NOMO-1 treated with DMSO at 0.1 percent for 48 hours (cell line): Measurements from ENCODE around the gene GORASP2.

Experiments
- DNase-seq: peaks from one replicate; lab custom pipeline; 2025; ENCODE audit not compliant: unreplicated experiment; lab: John Stamatoyannopoulos, UW

GORASP2 gene

GRCh38 chr2:170922634-170923494 lies 6.2 kb upstream of the GORASP2 start:
- peak; percentile 23 for DNase-seq

DNA sequence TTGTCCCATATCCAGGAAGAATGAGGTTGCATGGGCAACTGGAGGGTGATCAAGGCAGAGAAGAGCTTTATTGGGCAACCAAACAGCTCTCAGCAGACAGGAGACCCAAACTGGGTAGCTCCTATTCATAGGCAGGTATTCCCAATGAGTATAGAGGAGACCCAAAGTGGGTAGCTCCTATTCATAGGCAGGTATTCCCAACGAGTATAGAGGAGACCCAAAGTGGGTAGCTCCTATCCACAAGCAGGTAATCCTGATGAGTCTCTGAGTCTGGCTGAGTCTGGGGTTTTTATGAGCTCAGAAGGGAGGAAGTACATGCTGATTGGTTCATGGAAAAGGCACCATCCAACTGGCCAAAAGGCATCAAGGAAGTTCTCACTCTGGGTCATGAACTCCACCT lies 5.3 kb upstream of the GORASP2 start:
- DNase-seq: no peak

DNA sequence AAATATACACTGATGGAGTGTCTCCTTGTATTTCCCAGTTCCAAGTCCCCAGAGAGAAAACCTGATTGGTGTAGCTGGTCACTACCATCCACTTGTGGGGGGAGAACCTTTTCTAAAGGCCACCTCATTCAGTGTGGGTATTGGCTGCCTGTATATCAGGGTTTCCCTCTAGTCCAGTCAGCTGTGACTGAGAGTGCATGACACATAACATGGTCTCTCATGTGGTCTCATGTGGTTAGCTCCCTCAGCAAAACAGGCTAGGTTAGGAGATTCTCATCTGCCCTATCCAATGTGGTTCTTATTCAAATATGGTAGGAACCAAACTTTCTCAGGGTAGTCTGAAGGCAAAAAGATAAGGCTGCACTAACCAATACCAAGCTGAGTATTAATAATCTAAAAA lies 4.1 kb upstream of the GORASP2 start:
- DNase-seq: no peak

- DNase-seq: peak; percentile 36
Measured at GRCh38 chr2:170925923-170926322, 3.1 kb upstream of the GORASP2 start.

DNA sequence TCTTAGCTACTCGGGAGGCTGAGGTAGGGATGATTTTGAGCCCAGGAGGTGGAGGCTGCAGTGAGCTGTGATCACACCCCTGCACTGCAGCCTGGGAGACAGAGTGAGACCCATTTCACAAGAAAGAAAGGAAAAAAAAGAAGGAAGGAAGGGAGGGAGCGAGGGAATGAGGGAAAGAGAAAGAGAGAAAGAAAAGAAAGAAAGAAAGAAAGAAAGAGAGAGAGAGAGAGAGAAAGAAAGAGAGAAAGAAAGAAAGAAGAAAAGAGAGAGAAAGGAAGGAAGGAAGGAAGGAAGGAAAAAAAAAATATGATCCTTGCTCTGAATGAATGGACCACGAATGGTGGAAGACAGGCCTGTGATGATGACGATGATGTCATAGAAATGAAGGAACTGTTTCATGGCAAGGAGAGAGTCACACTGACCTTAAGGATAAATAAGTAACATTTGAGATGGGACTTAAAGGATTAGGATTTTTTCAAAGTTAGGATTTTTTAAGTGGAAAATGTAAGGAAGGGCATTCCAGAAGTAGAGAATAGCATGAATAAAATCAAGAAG lies 2.2 kb upstream of the GORASP2 start:
- no peak for DNase-seq

DNA sequence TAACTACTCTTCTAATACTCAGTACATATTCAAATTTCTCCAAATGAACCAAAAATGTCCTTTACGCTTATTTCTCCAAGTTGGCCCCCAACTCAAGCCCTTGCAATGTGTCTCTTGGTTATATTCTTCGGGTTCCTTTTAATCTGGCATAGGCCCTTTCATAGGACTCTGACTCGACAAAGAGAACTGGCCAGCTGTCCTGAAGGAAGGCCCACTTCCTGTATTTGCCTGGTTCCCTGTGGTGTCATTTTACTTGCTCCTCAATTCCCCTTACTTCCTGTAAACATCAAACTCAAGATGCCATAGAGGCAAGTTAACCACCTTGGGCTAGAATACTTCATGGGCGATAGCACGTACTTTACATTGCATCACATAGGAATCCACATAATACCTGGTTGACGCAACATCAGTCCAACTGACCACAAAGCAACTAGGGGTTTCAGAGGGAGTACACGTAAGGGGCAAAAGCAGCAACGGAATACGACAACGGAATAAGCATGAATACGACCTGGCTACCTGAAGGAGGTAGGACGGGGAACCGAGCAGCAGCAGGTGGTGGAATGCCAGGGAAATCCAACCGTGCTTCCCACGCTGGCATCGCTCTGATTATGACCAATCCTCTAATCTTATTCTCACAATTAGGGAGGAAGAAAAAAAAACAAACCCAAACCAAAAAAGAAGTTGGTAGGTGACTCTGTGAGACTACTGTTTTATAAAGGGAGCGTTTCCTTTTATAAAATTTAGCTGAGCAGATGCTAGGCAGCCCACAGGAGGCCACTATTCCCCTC lies 823 bp upstream of the GORASP2 start:
- peak; percentile 46 for DNase-seq

- peak; percentile 4 for DNase-seq
Measured at GRCh38 chr2:170929686-170930050, 615 bp downstream of the GORASP2 start.

DNA sequence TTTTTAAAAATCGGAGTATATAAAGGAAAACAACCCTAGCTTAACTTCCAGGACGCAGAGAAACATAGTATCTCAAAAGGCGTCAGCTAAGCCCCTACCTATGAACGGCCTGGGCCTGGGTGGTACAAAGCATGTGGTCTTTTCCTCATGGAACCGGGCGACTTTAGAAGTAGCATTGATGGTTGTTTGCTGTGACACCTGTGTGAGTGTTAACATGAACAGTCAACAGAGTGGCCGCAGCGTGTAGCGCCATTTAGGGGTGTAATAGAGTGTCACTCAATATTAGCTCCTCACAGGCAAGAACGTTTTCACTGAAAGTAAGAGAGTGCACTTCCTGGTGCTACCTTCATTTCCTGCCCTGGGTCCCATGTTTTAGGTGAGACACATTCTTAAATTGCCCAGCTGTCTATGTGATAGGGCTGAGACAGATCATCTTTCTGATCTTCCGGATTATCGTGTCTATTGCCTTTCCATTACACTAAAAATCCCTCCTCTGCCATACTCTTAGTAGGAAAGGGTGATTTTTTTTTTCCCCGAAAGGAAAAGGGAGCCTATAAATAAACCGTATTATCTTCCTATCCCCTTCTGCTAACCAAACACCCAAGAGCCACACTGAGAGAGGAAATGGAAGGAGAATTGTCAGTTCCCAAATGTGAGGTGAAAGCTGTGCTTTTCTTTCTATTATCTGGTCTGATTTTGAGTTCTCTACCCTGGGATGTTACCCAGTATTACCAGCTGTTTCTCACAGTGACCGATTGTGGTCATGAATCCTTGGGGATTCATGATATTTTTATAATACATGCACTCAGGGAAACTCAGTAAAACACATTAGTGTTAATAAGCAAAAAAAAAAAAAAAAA lies 1.3 kb downstream of the GORASP2 start:
- peak; percentile 26 for DNase-seq

GRCh38 chr2:170930991-170931266 lies 1.9 kb downstream of the GORASP2 start:
- no peak for DNase-seq

GRCh38 chr2:170932166-170932565 lies 3.1 kb downstream of the GORASP2 start:
- no peak for DNase-seq

DNA sequence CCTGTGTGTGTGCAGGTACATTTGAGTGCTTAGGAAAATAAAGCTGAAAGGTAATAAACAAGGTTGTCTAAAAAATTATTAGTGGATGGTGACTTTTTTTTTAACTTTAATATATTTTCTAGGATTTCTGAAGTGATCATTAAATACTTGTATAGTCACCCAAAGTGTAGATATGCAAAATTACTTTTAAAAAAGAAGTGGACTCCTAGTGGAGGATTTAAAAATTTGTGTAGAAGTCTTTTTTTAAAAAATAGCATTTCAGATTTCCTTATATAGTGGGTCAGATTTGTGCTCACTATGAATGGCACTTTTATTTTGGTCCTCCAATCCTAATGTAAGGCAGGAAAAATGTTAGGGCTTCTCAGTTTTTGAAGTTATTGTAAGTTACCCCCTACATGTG lies 3.9 kb downstream of the GORASP2 start:
- no peak for DNase-seq

GRCh38 chr2:170937709-170938379 lies 8.8 kb downstream of the GORASP2 start:
- no peak for DNase-seq

- no peak for DNase-seq
Measured at GRCh38 chr2:170940066-170940465, 11.0 kb downstream of the GORASP2 start.

DNA sequence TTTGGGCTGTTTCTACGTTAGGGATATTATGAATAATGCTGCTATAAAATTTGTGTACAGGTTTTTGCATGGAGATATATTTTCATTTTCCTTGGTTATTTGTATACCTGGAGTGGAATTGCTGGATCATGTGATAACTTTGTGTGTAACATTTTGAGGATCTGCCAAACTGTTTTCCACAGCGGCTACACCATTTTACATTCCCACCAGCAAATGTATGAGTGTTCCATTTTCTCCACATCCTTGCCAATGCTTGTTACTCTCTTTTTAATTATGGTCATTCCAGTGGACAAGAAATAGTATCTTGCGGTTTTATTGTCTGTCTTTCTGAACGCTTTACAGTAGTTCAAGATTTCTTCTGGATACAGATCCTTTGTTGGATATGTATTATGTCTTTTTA lies 13.6 kb downstream of the GORASP2 start:
- no peak for DNase-seq

GRCh38 chr2:170943041-170943440 lies 14.0 kb downstream of the GORASP2 start:
- no peak for DNase-seq

- DNase-seq: no peak
Measured at GRCh38 chr2:170943596-170943995, 14.5 kb downstream of the GORASP2 start.

- DNase-seq: no peak
Measured at GRCh38 chr2:170944545-170944944, 15.5 kb downstream of the GORASP2 start.

GRCh38 chr2:170949415-170949814 lies 20.4 kb downstream of the GORASP2 start:
- no peak for DNase-seq

DNA sequence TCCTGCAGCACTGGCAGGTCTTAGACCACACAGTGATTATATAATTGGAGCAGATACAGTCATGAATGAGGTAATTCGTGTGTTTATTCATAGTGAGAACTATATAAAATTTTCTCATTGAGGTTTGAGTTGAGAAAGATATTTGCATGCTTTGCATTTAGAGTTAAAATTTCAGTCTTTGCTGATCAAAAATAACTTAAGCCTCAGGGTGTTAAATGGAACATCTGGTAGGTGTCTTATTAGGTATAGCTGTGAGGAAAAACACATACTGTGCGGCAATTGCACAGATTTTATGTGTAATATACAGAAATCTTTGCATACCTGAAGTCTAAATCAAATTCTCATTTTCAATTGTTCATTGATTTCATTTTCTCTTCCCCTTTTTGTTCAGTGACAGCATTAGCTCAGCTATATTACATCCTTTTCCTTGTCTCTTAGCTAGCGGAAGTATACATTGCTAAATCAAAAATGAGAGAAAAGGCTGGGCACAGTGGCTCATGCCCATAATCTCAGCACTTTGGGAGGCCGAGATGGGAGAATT lies 21.2 kb downstream of the GORASP2 start:
- peak; percentile 85 for DNase-seq

DNA sequence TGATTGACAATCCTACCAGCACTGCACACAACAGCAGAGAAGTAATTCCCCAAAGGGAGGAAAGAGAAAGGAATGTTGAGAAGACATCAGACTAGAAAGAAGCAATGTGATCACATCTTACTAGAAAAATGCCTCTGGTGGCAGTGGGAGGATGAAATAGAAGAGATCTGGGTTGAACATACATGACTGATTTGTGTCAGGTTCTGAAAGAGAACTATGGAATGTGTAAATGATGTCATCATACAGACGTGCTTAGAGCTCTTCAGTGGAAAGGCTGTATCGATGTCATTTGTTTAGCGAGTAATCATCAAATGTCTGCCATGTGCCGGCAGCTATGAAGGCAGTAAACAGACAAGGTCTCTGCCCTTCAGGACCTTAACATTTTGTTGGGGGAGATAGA lies 24.9 kb downstream of the GORASP2 start:
- DNase-seq: no peak
